ENCODE results near the gene ITGB5.
"Not testable (repeated sequence)": the region's sequence is repeated elsewhere in the genome, so short reads cannot be mapped to it uniquely, and the experiment has no call there.

The ITGB5 gene

GRCh38 chr3:124782377-124782712, 104.8 kb downstream of the ITGB5 start:
- FAIRE-seq: not testable (repeated sequence)

DNA sequence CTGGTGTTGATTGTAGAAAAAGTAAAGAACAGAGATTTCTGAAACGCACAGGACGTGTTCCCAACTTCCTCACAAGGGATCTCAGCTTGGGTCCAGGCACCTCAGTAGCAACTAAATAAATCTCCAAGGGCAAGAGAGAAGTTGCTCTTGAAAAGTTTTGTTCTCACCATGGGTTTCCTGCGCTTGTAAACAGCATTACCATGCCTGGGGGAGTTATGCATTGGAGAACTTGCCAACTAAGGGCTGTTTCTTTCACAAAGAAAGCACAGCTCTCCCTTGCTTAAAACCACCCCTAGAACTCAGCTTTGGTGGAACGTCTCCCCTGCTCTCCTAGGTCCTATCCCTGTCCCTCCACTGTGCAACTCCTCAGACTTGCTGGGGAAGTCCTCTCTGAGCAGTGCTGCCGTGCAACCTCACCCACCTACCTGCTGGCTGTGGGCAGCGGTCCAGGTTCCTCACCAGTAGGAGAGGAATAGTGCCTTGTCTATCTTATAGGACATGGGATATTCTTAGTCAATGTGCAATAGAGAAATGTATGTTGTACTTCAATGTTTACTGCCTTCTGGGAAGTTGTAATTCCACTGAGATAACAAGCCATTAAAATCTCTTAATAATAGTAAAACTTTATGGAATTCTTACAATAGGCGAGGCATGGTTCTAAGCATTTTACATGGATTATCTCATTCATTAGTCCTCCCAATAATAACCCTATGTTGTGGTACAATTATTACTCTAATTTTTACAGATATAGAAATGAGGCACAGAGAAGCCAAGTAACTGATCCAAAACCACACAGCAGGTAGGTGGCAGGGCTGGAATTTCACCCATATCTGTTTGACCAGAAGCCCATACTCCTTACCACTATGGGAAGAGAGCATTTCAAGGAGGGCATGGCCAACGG, 105.4 kb downstream of the ITGB5 start:
- FAIRE-seq: no peak

GRCh38 chr3:124780761-124781475, 106.2 kb downstream of the ITGB5 start:
- no peak for FAIRE-seq

GRCh38 chr3:124780356-124780755, 106.8 kb downstream of the ITGB5 start:
- FAIRE-seq: no peak

GRCh38 chr3:124779751-124780191, 107.4 kb downstream of the ITGB5 start:
- FAIRE-seq: no peak

- FAIRE-seq: no peak
These were observed 108.0 kb downstream of the ITGB5 start for GRCh38 chr3:124779116-124779515.

- FAIRE-seq: no peak
These were observed 109.2 kb downstream of the ITGB5 start for GRCh38 chr3:124777762-124778470.

DNA sequence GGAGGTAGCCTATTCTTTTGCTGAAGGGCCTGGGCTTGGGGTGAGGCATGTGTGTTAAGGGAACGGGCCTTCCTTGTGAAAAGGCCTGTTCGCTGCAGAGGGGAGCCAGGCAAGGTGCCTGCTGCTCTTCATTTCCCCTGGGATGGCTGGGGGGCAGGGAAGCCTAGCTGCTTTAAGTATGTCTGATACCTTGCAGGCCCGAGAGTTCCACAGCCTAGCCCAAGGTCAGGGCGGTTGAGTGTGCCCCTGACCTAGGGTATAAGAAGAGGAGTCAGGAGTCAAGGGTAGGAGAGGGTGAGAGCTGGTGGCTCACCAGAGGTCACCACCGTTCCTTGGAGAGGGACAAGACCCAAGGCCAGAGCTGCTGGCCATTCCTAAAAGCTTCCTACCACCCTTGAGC, 110.3 kb downstream of the ITGB5 start:
- no peak for FAIRE-seq

- FAIRE-seq: no peak
These were observed 111.3 kb downstream of the ITGB5 start for GRCh38 chr3:124775877-124776276.

DNA sequence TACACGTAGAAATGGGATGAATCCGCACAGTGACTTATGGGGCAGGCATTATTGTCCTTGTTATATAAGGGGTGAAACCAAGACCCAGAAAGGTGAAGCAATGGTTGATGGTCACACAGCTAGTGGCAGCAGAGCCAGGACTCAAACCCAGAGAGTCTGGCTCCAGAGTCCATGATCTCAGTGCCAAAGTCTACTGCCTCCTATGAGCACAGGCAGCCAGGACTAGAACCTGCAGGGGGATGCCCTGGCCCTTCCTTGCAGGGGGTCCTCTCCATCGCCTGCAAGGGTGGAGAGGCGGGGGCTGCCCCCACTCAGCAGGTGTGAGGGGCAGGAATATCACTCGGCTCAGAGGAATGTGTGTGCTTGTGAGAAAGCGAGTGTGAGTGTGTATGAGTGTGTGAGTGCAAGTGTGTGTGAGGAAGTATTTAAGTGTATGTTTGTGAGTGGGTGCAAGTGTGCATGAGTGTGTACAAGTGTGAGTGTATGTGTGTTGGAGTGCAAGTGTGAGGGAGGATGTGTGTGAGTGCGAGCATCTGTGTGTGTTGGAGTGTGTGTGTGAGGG, 112.2 kb downstream of the ITGB5 start:
- no peak for FAIRE-seq

- FAIRE-seq: no peak
These were observed 112.8 kb downstream of the ITGB5 start for GRCh38 chr3:124774327-124774718.

GRCh38 chr3:124773351-124774326, 113.5 kb downstream of the ITGB5 start:
- FAIRE-seq: no peak

DNA sequence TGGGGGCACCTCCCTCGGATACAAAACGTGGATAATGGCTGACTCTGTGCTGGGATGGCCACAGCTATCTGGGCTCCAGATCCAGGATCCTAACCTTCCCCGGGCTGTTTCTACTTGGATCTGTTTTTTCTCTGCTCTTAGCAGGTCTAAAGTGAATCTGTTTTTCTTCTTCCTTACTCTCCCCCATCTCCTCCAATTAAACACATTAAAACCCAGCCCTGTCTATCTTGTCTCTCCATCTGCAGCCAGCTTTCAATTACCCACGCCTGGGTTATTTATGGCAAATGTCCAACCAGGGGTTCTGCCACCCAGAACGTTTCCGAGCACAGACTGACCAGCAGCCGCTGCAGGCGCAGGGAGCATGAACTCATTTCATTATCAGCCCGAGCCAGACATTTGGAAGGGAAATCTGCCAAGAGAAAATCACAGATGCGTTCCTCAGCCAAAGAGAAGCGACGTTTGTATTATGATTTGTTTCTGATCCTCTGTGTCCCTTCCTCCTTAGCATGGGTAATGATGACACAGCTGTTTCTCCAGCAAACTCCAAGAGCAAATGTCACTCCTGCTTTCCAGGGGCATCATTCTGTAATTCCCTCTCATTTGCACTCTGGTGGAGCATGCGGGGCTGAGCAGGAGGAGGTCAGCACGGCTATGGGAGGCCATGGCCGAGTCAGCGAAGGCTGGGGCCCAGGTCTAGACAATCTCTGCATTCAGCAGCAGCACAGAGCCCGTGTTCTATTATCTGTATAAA, 114.9 kb downstream of the ITGB5 start:
- no peak for FAIRE-seq

GRCh38 chr3:124771083-124771445, 116.1 kb downstream of the ITGB5 start:
- no peak for FAIRE-seq

- no peak for FAIRE-seq
These were observed 116.7 kb downstream of the ITGB5 start for GRCh38 chr3:124770336-124771082.

DNA sequence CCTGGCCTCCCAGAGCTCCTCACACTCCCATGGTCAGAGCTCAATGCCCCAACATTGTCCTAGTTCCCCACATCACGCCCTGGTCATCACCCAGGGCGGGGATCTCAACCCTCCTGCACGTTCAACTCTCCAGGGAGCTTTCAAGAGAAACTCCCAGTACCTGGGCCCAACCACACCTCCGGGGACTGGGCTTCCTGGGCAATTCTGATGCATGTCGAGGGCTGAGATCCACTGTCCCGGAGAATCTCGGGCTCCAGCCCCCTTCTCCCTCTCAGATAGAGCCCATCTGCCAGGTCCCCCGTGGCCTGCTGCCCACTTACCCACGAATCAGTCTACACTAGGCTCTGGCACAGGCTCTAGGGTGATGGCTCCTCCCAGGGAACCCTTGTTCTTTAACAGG, 117.7 kb downstream of the ITGB5 start:
- no peak for FAIRE-seq

GRCh38 chr3:124768812-124769211, 118.4 kb downstream of the ITGB5 start:
- no peak for FAIRE-seq

DNA sequence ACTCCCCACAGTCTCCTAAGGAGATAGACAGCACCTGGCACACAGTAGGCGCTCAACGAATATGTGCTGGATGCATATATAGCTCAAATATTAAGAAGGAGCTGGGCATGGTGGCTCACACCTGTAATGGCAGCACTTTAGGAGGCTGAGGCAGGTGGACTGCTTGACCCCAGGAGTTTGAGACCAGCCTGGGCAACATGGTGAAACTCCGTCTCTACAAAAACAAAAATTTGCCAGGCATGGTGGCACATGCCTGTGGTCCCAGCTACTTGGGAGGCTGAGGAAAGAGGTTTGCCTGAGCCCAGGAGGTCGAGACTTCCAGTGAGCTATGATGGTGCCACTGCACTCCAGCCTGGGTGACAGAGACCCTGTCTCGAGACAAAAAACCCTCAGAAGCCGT, 119.5 kb downstream of the ITGB5 start:
- FAIRE-seq: no peak

GRCh38 chr3:124767264-124767663, 119.9 kb downstream of the ITGB5 start:
- no peak for FAIRE-seq
